Adipocyte (in vitro differentiated cells): ENCODE results near the gene OLFM4.

Source experiments
- DNase-seq: peaks from one replicate; pipeline ENCODE4 v3.0.0-alpha.2; 2015; ENCODE audit warnings: low read depth
- H3K27me3 ChIP-seq: replicated peaks from 2 replicates; pipeline ENCODE4 v1.7.0; 2013; ENCODE audit warnings: mild to moderate bottlenecking, low read length, moderate library complexity; ENCODE audit not compliant: control insufficient read depth, insufficient read depth
- H3K36me3 ChIP-seq: 2 replicates; pipeline ENCODE4 v1.7.0; 2013; ENCODE audit warnings: low read length, mild to moderate bottlenecking, moderate library complexity; ENCODE audit not compliant: control insufficient read depth, insufficient read depth, severe bottlenecking
- H3K4me1 ChIP-seq: 2 replicates; pipeline ENCODE4 v1.7.0; 2013; ENCODE audit warnings: mild to moderate bottlenecking, low read length, moderate library complexity; ENCODE audit not compliant: control insufficient read depth, insufficient read depth
- H3K4me3 ChIP-seq: 2 replicates; pipeline ENCODE4 v1.7.0; 2013; ENCODE audit warnings: mild to moderate bottlenecking, low read length, moderate library complexity
- H3K9ac ChIP-seq: 2 replicates; pipeline ENCODE4 v1.7.0; 2013; ENCODE audit warnings: mild to moderate bottlenecking, low read length, moderate library complexity
- H3K9me3 ChIP-seq: 2 replicates; pipeline ENCODE4 v1.7.0; 2013; ENCODE audit warnings: mild to moderate bottlenecking, low read length, moderate library complexity; ENCODE audit not compliant: control insufficient read depth

Gene OLFM4

GRCh38 chr13:53017433-53017970, 11.1 kb upstream of the OLFM4 start:
- Histone ChIP-seq H3K27me3 (peaks cover 17% of the 10 kb centered on the region), H3K4me1 (no peaks in the 10 kb centered on the region), H3K9ac (no peak overlapping the region), H3K36me3 (no peaks in the 10 kb centered on the region), H3K4me3 (no peak overlapping the region), H3K9me3 (no peaks in the 10 kb centered on the region)
- no peak for DNase-seq

GRCh38 chr13:53018690-53019647, 9.6 kb upstream of the OLFM4 start:
- Histone ChIP-seq H3K27me3 (peaks cover 17% of the 10 kb centered on the region), H3K4me3 (no peak overlapping the region), H3K9me3 (no peaks in the 10 kb centered on the region), H3K36me3 (no peaks in the 10 kb centered on the region), H3K9ac (no peak overlapping the region), H3K4me1 (no peaks in the 10 kb centered on the region)
- DNase-seq = no peak

- Histone ChIP-seq H3K9me3 (no peaks in the 10 kb centered on the region), H3K4me3 (no peak overlapping the region), H3K36me3 (no peaks in the 10 kb centered on the region), H3K27me3 (peaks cover 13% of the 10 kb centered on the region), H3K9ac (no peak overlapping the region), H3K4me1 (no peaks in the 10 kb centered on the region)
- DNase-seq = no peak
Observed at GRCh38 chr13:53020764-53021335, 7.8 kb upstream of the OLFM4 start.

GRCh38 chr13:53023246-53023645, 5.4 kb upstream of the OLFM4 start:
- H3K4me3 ChIP-seq = no peak overlapping the region
- no peaks in the 10 kb centered on the region for H3K36me3 ChIP-seq
- H3K9me3 ChIP-seq = no peaks in the 10 kb centered on the region
- no peak overlapping the region for H3K9ac ChIP-seq
- no peaks in the 10 kb centered on the region for H3K4me1 ChIP-seq
- H3K27me3 ChIP-seq = peaks cover 10% of the 10 kb centered on the region
- no peak for DNase-seq

- peaks cover 13% of the 10 kb centered on the region for H3K27me3 ChIP-seq
- H3K9ac ChIP-seq = no peak overlapping the region
- H3K9me3 ChIP-seq = no peaks in the 10 kb centered on the region
- H3K4me1 ChIP-seq = no peaks in the 10 kb centered on the region
- H3K4me3 ChIP-seq = no peak overlapping the region
- no peaks in the 10 kb centered on the region for H3K36me3 ChIP-seq
- DNase-seq = no peak
Observed at GRCh38 chr13:53028063-53028462, 550 bp upstream of the OLFM4 start.

GRCh38 chr13:53032849-53033248, 4.2 kb downstream of the OLFM4 start:
- Histone ChIP-seq H3K9me3 (no peaks in the 10 kb centered on the region), H3K36me3 (no peaks in the 10 kb centered on the region), H3K4me1 (no peaks in the 10 kb centered on the region), H3K4me3 (no peak overlapping the region), H3K27me3 (peaks cover 13% of the 10 kb centered on the region), H3K9ac (no peak overlapping the region)
- no peak for DNase-seq

GRCh38 chr13:53038993-53039392, 10.4 kb downstream of the OLFM4 start:
- Histone ChIP-seq H3K4me3 (no peak overlapping the region), H3K4me1 (peaks cover 17% of the 10 kb centered on the region), H3K27me3 (peaks cover 12% of the 10 kb centered on the region), H3K36me3 (no peaks in the 10 kb centered on the region), H3K9me3 (no peaks in the 10 kb centered on the region), H3K9ac (no peak overlapping the region)
- no peak for DNase-seq

- peaks cover 26% of the 10 kb centered on the region for H3K4me1 ChIP-seq
- no peak for DNase-seq
- no peak overlapping the region for H3K9ac ChIP-seq
- no peak overlapping the region for H3K4me3 ChIP-seq
- no peaks in the 10 kb centered on the region for H3K9me3 ChIP-seq
- H3K27me3 ChIP-seq = peaks cover 6% of the 10 kb centered on the region
- H3K36me3 ChIP-seq = no peaks in the 10 kb centered on the region
Observed at GRCh38 chr13:53041968-53042516, 13.4 kb downstream of the OLFM4 start.

- no peak overlapping the region for H3K9ac ChIP-seq
- no peaks in the 10 kb centered on the region for H3K9me3 ChIP-seq
- H3K4me3 ChIP-seq = peak overlapping the region; percentile 34
- peaks cover 29% of the 10 kb centered on the region for H3K4me1 ChIP-seq
- no peak for DNase-seq
- H3K36me3 ChIP-seq = no peaks in the 10 kb centered on the region
- peaks cover 5% of the 10 kb centered on the region for H3K27me3 ChIP-seq
Observed at GRCh38 chr13:53042877-53043276, 14.3 kb downstream of the OLFM4 start.

GRCh38 chr13:53043398-53043797, 14.8 kb downstream of the OLFM4 start:
- Histone ChIP-seq H3K27me3 (peaks cover under 1% of the 10 kb centered on the region), H3K9me3 (no peaks in the 10 kb centered on the region), H3K36me3 (no peaks in the 10 kb centered on the region), H3K9ac (no peak overlapping the region), H3K4me3 (peak overlapping the region; percentile 34), H3K4me1 (peaks cover 29% of the 10 kb centered on the region)
- DNase-seq = no peak

- peaks cover 29% of the 10 kb centered on the region for H3K4me1 ChIP-seq
- H3K27me3 ChIP-seq = no peaks in the 10 kb centered on the region
- H3K9me3 ChIP-seq = no peaks in the 10 kb centered on the region
- no peaks in the 10 kb centered on the region for H3K36me3 ChIP-seq
- no peak overlapping the region for H3K9ac ChIP-seq
- H3K4me3 ChIP-seq = no peak overlapping the region
- DNase-seq = no peak
Observed at GRCh38 chr13:53045189-53045588, 16.6 kb downstream of the OLFM4 start.
